ENCODE data around the gene FGF19.

Gene FGF19

GRCh38 chr11:69654001-69654659, 49.7 kb downstream of the FGF19 start:
- FAIRE-seq, result no peak

DNA sequence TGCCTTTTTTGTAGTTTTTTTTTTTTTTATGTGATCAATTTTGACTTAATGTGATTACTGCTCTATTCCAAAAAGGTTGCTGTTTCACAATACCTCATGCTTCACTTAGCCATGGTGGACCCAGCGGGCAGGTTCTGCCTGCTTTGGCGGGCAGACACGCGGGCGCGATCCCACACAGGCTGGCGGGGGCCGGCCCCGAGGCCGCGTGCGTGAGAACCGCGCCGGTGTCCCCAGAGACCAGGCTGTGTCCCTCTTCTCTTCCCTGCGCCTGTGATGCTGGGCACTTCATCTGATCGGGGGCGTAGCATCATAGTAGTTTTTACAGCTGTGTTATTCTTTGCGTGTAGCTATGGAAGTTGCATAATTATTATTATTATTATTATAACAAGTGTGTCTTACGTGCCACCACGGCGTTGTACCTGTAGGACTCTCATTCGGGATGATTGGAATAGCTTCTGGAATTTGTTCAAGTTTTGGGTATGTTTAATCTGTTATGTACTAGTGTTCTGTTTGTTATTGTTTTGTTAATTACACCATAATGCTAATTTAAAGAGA, 50.3 kb downstream of the FGF19 start:
- no peak for FAIRE-seq

- no peak for FAIRE-seq
Measured at GRCh38 chr11:69652999-69653398, 50.8 kb downstream of the FGF19 start.

DNA sequence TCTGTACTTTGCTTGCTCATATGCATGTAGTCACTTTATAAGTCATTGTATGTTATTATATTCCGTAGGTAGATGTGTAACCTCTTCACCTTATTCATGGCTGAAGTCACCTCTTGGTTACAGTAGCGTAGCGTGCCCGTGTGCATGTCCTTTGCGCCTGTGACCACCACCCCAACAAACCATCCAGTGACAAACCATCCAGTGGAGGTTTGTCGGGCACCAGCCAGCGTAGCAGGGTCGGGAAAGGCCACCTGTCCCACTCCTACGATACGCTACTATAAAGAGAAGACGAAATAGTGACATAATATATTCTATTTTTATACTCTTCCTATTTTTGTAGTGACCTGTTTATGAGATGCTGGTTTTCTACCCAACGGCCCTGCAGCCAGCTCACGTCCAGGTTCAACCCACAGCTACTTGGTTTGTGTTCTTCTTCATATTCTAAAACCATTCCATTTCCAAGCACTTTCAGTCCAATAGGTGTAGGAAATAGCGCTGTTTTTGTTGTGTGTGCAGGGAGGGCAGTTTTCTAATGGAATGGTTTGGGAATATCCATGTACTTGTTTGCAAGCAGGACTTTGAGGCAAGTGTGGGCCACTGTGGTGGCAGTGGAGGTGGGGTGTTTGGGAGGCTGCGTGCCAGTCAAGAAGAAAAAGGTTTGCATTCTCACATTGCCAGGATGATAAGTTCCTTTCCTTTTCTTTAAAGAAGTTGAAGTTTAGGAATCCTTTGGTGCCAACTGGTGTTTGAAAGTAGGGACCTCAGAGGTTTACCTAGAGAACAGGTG, 51.8 kb downstream of the FGF19 start:
- FAIRE-seq, result no peak

- FAIRE-seq, result no peak
Measured at GRCh38 chr11:69650832-69651344, 52.9 kb downstream of the FGF19 start.

- FAIRE-seq, result no peak
Measured at GRCh38 chr11:69650081-69650831, 53.6 kb downstream of the FGF19 start.

DNA sequence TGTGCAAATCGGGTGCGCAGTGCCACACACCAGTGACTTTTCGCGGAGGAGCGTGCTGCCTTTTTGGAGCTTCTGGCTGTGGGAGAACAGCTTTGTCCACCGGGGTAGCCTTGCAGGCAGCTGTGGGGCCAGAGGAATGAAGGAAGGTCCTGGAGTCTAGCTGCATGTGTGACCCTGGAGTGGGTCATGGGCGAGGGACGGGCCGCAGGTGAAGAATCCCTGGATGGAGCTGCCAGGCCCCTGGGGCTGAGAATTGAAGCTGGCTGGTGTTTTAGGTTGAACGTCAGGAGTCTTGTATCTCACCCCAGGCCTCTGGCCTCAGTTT, 54.3 kb downstream of the FGF19 start:
- FAIRE-seq, result no peak

DNA sequence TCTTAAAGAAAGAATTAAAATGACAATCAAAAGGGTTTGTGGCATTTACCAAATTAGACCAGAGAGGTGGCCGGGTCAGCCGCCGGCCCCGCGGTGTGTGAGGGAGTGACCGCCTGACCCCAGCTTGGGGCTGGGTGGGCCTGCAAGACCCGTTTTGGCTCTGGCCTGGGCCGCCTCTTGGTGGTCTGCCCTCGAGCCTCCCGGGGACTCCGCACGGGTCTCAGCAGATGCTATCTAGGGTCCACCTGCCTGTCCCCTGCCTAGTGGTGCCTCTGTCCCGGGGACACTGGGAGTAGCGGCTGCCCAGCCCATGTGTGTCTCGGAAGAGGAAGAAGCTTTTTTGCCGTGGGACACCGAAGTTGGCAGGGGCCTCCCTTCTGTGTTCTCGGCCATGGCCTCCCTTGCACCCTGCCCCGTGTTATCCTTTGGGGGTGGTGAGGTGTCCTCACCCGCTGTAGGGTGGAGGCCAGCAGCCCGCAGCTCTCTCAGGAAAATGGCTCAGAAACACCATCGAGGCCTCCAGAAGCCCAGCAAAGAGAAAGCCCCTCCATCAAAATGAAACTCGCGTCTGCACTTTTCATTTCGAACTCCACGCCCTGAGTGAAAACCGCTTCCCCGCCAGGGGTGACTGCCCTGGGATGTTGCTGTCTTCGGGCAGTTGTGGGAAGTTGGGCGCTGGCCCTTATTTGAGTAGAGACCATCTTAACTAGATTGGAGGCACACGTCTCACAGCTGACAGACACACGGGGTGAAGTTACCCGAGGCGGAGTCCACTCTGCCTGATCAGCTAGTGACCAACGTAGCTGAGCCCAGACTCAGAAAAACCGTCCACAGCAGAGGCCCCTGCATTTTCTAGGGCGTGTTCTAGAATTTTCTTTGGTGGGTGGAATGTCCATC, 54.9 kb downstream of the FGF19 start:
- FAIRE-seq, result no peak

All from endometrium (tissue), 2 donors.